Measurements from ENCODE around the gene NUTF2. TPM values are rescaled to one million over a fixed set of nuclear protein-coding genes. Genes with fewer than 3 reads are reported as not detected.

The NUTF2 gene
- total RNA-seq, 1 experiment from 2014 or later: 224 TPM

GRCh38 chr16:67915831-67916723 is 69.3 kb downstream of the NUTF2 start:
- H3K4me1 Mint-ChIP-seq (ENCODE audit: low read depth, unreplicated experiment): peaks cover 8% of the 10 kb centered on the region

GRCh38 chr16:67917140-67917851 is 70.6 kb downstream of the NUTF2 start:
- no peaks in the 10 kb centered on the region for H3K27me3 Mint-ChIP-seq (ENCODE audit: unreplicated experiment)
- no peaks in the 10 kb centered on the region for H3K9me3 Mint-ChIP-seq (ENCODE audit: low read depth, unreplicated experiment)
- BruUV-seq (replicated peaks): no TSS peak
- TF ChIP-seq CTCF (IDR thresholded peaks at IDR 0.05; ENCODE audit: unreplicated experiment): no peak
- H3K4me3 Mint-ChIP-seq (ENCODE audit: low read depth, unreplicated experiment): no peak overlapping the region
- H3K27ac Mint-ChIP-seq (ENCODE audit: unreplicated experiment): no peak overlapping the region
- peaks cover 27% of the 10 kb centered on the region for H3K36me3 Mint-ChIP-seq (ENCODE audit: insufficient read depth, unreplicated experiment)
- CTCF ChIA-PET: no interaction called here
- peaks cover 8% of the 10 kb centered on the region for H3K4me1 Mint-ChIP-seq (ENCODE audit: low read depth, unreplicated experiment)
- intact Hi-C loops (cut with micrococcal nuclease; ENCODE audit: unreplicated experiment): no loop called here
- no peak for DNase-seq

More at GRCh38 chr16:67915831-67916723, 69.3 kb downstream of the NUTF2 start:
- Mint-ChIP-seq H3K27ac (ENCODE audit: unreplicated experiment) (no peak overlapping the region), H3K4me3 (ENCODE audit: low read depth, unreplicated experiment) (no peak overlapping the region), H3K36me3 (ENCODE audit: insufficient read depth, unreplicated experiment) (peaks cover 38% of the 10 kb centered on the region), H3K27me3 (ENCODE audit: unreplicated experiment) (no peaks in the 10 kb centered on the region), H3K9me3 (ENCODE audit: low read depth, unreplicated experiment) (no peaks in the 10 kb centered on the region)
- no TSS peak for BruUV-seq (replicated peaks)
- intact Hi-C loops (cut with micrococcal nuclease; ENCODE audit: unreplicated experiment): no loop called here
- CTCF ChIA-PET: interaction anchor here (0.7 kb wide), 1 partner anchor 53 kb away, joined by 3 read pairs; no protein-coding TSS in a partner anchor
- TF ChIP-seq CTCF (IDR thresholded peaks at IDR 0.05; ENCODE audit: unreplicated experiment): no peak
- DNase-seq: no peak

GRCh38 chr16:67917852-67918236 is 71.1 kb downstream of the NUTF2 start:
- DNase-seq: no peak
- H3K4me1 Mint-ChIP-seq (ENCODE audit: low read depth, unreplicated experiment): peaks cover 8% of the 10 kb centered on the region

More at GRCh38 chr16:67917852-67918236, 71.1 kb downstream of the NUTF2 start:
- no TSS peak for BruUV-seq (replicated peaks)
- H3K4me3 Mint-ChIP-seq (ENCODE audit: low read depth, unreplicated experiment): no peak overlapping the region
- H3K27ac Mint-ChIP-seq (ENCODE audit: unreplicated experiment): no peak overlapping the region
- CTCF ChIA-PET: no interaction called here
- no peak for TF ChIP-seq CTCF (IDR thresholded peaks at IDR 0.05; ENCODE audit: unreplicated experiment)
- peaks cover 27% of the 10 kb centered on the region for H3K36me3 Mint-ChIP-seq (ENCODE audit: insufficient read depth, unreplicated experiment)
- H3K9me3 Mint-ChIP-seq (ENCODE audit: low read depth, unreplicated experiment): no peaks in the 10 kb centered on the region
- no peaks in the 10 kb centered on the region for H3K27me3 Mint-ChIP-seq (ENCODE audit: unreplicated experiment)
- intact Hi-C loops (cut with micrococcal nuclease; ENCODE audit: unreplicated experiment): no loop called here
